Panc1 (cell line): ENCODE measurements around the gene SLC35F2. TPM values are rescaled to one million over a fixed set of nuclear protein-coding genes. Genes with fewer than 3 reads are reported as not detected.

Experiments used
- ATAC-seq: fragments of 200-7000 bp; cut with Tn5 transposase; 2 replicates; pipeline ENCODE4 v1.9.1; 2020; ENCODE audit warnings: mild to moderate bottlenecking, moderate library complexity
- BruUV-seq: library from RNA; stranded (reverse); fragments of 400-500 nt; replicated peaks from 2 replicates; lab custom pipeline; 2021; lab: Mats Ljungman, UMichigan
- CTCF ChIA-PET: fragments of 300-600 bp; sonication (Branson Sonifier 250); formaldehyde crosslinking; loops from one replicate; lab custom pipeline; 2022; ENCODE audit warnings: antibody characterized with exemption; lab: Charles Lee
- POLR2A ChIA-PET: fragments of 300-600 bp; sonication (Branson Sonifier 250); formaldehyde crosslinking; loops from one replicate; lab custom pipeline; 2022; ENCODE audit warnings: antibody characterized with exemption; lab: Charles Lee
- DNase-seq: peaks from one replicate; pipeline ENCODE4 v3.0.0-alpha.2; 2010; ENCODE audit warnings: low read depth, low spot score
- H3K27ac ChIP-seq: 2 replicates; pipeline ENCODE4 v1.5.1; 2011; ENCODE audit warnings: mild to moderate bottlenecking, low read length, inconsistent platforms
- H3K27me3 ChIP-seq: fragments of 200-500 bp; sonication (Bioruptor generic); 2 replicates; pipeline ENCODE4 v1.6.0; 2014; ENCODE audit warnings: low read length, inconsistent platforms; ENCODE audit not compliant: control insufficient read depth, insufficient read depth
- H3K36me3 ChIP-seq: fragments of 200-500 bp; sonication (Bioruptor generic); 2 replicates; pipeline ENCODE4 v1.5.1; 2014; ENCODE audit warnings: inconsistent platforms, mild to moderate bottlenecking, low read length, moderate library complexity; ENCODE audit not compliant: control insufficient read depth, insufficient read depth
- H3K4me1 ChIP-seq: 2 replicates; pipeline ENCODE4 v1.5.1; 2011; ENCODE audit warnings: inconsistent platforms, mild to moderate bottlenecking, low read length, moderate library complexity; ENCODE audit not compliant: control insufficient read depth, insufficient read depth
- H3K4me3 ChIP-seq, 2 experiments: 2 replicates each; pipeline ENCODE4 v1.5.1; 2011 to 2012; ENCODE audit warnings: low read depth in 2 of 2, low read length in 2 of 2, mild to moderate bottlenecking in 2 of 2, inconsistent platforms in 1 of 2, moderate library complexity in 1 of 2
- H3K9me3 ChIP-seq: fragments of 200-500 bp; sonication (Bioruptor generic); 2 replicates; pipeline ENCODE4 v1.5.1; 2014; ENCODE audit warnings: low read depth, mild to moderate bottlenecking, inconsistent platforms, low read length, moderate library complexity; ENCODE audit not compliant: control insufficient read depth, insufficient read depth
- POLR2AphosphoS5 ChIP-seq: IDR thresholded peaks from 2 replicates; pipeline ENCODE4 v1.6.1; 2012; ENCODE audit warnings: mild to moderate bottlenecking, low read depth, low read length, moderate library complexity
- SIN3A ChIP-seq: IDR thresholded peaks from 2 replicates; pipeline ENCODE4 v1.6.1; 2012; ENCODE audit warnings: low read depth, mild to moderate bottlenecking, low read length, moderate library complexity, borderline replicate concordance; ENCODE audit not compliant: insufficient read depth
- TCF7L2 ChIP-seq: IDR thresholded peaks from 2 replicates; pipeline ENCODE4 v1.6.1; 2011; ENCODE audit warnings: mild to moderate bottlenecking, low read depth, low read length, inconsistent platforms
- in situ Hi-C: cut with HindIII; loops from 2 replicates; pipeline ENCODE4 v1.10.0; 2016; ENCODE audit warnings: low sequenced_read_pairs, low pct_unique_long_range_greater_than_20kb
- intact Hi-C: fragments of 100-400 bp; cut with micrococcal nuclease; formaldehyde crosslinking; loops from one replicate; pipeline ENCODE4 v1.10.0; 2022; ENCODE audit not compliant: unreplicated experiment
- total RNA-seq: library from RNA; stranded (reverse); gene quantifications from one replicate; pipeline ENCODE4 v1.2.1, GENCODE V29; 2021; ENCODE audit not compliant: unreplicated experiment
- TF ChIP-seq, protein P1 (sequence below): fragments of 450-650 bp; IDR thresholded peaks from 2 replicates; pipeline ENCODE4 v1.5.1; 2017; ENCODE audit warnings: mild to moderate bottlenecking
- TF ChIP-seq, protein P2 (sequence below), 2 experiments: IDR thresholded peaks; 2 replicates each; pipeline ENCODE4 v1.6.1; 2011 to 2012; ENCODE audit warnings: low read depth in 2 of 2, control low read depth in 1 of 2, low read length in 1 of 2, mild to moderate bottlenecking in 1 of 2, moderate library complexity in 1 of 2; ENCODE audit not compliant: insufficient read depth in 1 of 2

Gene SLC35F2
- total RNA-seq, 1 experiment from 2014 or later = 89.4 TPM

DNA sequence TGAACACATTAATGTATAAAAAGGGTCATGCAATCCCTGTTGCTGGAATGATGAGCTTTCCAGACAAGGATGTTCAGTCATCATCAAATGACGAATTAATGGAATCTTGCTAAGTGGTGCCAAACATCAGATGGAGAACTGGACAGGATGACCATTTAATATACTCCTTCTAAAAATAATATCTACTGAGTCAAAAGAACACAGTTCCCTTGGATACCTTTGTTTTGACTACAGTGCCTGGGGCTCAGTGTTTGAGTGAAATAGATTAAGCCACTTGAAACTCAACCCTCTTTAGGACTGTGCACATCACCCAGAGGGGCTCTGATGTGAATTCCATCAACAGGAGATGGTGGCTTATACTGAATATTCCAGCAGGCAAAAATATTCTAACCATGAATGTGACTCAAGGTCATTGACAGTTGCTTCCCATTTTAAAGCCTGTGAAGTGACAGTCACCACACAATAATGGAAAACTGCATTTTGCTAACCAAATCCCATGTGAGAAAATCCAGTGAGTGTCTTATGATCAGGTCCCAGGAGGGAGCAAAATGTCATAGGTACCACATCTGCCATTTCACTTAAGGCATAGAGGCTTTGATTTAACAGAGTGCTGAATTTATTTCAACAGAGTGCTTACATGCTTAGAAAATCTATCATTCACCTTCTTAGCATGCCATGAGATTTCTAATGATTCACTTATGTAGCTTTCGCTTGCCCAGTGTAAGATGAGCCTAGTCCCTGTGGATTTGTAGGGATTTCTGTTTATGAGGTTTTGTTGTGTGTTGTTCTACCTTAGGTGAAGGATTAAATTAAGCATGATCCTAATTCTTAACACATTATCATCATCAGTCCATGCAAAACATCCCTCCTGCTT, 105.4 kb downstream of the SLC35F2 start:
- H3K27ac ChIP-seq = no peak overlapping the region
- intact Hi-C loops (no loop called here), in situ Hi-C loops (no loop called here)
- TF ChIP-seq TCF7L2 = no peak
- TF ChIP-seq SIN3A = no peak
- TF ChIP-seq, protein P1, sequence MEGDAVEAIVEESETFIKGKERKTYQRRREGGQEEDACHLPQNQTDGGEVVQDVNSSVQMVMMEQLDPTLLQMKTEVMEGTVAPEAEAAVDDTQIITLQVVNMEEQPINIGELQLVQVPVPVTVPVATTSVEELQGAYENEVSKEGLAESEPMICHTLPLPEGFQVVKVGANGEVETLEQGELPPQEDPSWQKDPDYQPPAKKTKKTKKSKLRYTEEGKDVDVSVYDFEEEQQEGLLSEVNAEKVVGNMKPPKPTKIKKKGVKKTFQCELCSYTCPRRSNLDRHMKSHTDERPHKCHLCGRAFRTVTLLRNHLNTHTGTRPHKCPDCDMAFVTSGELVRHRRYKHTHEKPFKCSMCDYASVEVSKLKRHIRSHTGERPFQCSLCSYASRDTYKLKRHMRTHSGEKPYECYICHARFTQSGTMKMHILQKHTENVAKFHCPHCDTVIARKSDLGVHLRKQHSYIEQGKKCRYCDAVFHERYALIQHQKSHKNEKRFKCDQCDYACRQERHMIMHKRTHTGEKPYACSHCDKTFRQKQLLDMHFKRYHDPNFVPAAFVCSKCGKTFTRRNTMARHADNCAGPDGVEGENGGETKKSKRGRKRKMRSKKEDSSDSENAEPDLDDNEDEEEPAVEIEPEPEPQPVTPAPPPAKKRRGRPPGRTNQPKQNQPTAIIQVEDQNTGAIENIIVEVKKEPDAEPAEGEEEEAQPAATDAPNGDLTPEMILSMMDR = no peak
- no peak for TF ChIP-seq POLR2AphosphoS5
- TF ChIP-seq, protein P2, sequence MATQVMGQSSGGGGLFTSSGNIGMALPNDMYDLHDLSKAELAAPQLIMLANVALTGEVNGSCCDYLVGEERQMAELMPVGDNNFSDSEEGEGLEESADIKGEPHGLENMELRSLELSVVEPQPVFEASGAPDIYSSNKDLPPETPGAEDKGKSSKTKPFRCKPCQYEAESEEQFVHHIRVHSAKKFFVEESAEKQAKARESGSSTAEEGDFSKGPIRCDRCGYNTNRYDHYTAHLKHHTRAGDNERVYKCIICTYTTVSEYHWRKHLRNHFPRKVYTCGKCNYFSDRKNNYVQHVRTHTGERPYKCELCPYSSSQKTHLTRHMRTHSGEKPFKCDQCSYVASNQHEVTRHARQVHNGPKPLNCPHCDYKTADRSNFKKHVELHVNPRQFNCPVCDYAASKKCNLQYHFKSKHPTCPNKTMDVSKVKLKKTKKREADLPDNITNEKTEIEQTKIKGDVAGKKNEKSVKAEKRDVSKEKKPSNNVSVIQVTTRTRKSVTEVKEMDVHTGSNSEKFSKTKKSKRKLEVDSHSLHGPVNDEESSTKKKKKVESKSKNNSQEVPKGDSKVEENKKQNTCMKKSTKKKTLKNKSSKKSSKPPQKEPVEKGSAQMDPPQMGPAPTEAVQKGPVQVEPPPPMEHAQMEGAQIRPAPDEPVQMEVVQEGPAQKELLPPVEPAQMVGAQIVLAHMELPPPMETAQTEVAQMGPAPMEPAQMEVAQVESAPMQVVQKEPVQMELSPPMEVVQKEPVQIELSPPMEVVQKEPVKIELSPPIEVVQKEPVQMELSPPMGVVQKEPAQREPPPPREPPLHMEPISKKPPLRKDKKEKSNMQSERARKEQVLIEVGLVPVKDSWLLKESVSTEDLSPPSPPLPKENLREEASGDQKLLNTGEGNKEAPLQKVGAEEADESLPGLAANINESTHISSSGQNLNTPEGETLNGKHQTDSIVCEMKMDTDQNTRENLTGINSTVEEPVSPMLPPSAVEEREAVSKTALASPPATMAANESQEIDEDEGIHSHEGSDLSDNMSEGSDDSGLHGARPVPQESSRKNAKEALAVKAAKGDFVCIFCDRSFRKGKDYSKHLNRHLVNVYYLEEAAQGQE (IDR thresholded peaks at IDR 0.05; ENCODE audit: insufficient read depth in 1 of 2, low read depth in 2 of 2, low read length in 1 of 2) = no peak
- H3K4me1 ChIP-seq = no peaks in the 10 kb centered on the region
- CTCF ChIA-PET = no interaction called here
- H3K36me3 ChIP-seq = no peaks in the 10 kb centered on the region
- no TSS peak for BruUV-seq
- H3K4me3 ChIP-seq = no peak overlapping the region
- no peaks in the 10 kb centered on the region for H3K27me3 ChIP-seq
- DNase-seq = no peak
- POLR2A ChIA-PET = no interaction called here
- no peak for ATAC-seq
- no peaks in the 10 kb centered on the region for H3K9me3 ChIP-seq

DNA sequence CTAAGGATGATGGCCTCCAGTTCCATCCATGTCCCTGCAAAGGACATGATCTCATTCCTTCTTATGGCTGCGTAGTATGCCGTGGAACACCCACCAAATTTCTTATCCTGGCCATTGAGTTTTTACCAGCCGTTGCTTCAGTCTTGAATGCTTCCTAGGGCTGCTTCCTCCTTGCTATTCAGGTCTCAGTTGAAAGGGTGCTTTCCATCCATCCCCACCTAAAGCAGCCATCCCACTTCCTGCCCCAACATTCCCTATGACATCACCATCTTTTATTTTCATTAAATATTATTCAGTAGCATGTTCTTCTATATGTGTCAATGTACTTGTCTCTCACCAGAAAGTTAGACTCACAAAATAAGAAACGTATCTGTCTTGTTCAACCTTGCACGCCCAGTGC, 106.1 kb downstream of the SLC35F2 start:
- Histone ChIP-seq H3K4me3 (no peak overlapping the region), H3K36me3 (no peaks in the 10 kb centered on the region), H3K9me3 (no peaks in the 10 kb centered on the region), H3K27me3 (no peaks in the 10 kb centered on the region), H3K27ac (no peak overlapping the region), H3K4me1 (no peaks in the 10 kb centered on the region)
- BruUV-seq = no TSS peak
- POLR2A ChIA-PET = no interaction called here
- no peak for TF ChIP-seq SIN3A
- intact Hi-C loops = no loop called here
- CTCF ChIA-PET = no interaction called here
- DNase-seq = no peak
- ATAC-seq = no peak
- in situ Hi-C loops = no loop called here

DNA sequence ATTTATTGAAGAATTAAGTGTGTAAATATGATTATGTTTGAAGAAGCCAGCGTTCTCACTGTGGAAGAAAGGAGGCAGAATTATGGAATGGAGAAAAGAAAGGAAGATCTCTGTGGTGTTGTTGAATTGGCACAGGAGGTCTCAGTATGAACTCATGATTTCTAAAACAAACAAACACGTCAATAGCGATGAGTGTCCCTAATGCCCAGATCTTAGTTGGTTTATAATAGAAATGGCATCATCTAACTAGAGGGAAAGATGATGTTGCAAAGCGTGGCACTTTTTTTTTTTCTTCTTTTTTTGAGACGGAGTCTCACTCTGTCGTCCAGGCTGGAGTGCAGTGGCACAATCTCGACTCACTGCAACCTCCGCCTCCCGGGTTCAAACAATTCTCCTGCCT, 107.5 kb downstream of the SLC35F2 start:
- ChIA-PET CTCF (no interaction called here), POLR2A (no interaction called here)
- DNase-seq (no peak), ATAC-seq (no peak)
- Histone ChIP-seq H3K36me3 (no peaks in the 10 kb centered on the region), H3K27me3 (no peaks in the 10 kb centered on the region), H3K4me1 (no peaks in the 10 kb centered on the region), H3K4me3 (no peak overlapping the region), H3K9me3 (no peaks in the 10 kb centered on the region), H3K27ac (no peak overlapping the region)
- in situ Hi-C loops (no loop called here), intact Hi-C loops (no loop called here)
- TF ChIP-seq, protein P2 (IDR thresholded peaks at IDR 0.05; ENCODE audit: insufficient read depth in 1 of 2, low read depth in 2 of 2, low read length in 1 of 2) = no peak
- TF ChIP-seq SIN3A (no peak), POLR2AphosphoS5 (no peak), TCF7L2 (no peak)
- TF ChIP-seq, protein P1 = no peak
- no TSS peak for BruUV-seq
